IMR-90 (cell line): ENCODE results near the gene ARHGAP8. TPM values are rescaled to one million over a fixed set of nuclear protein-coding genes. Genes with fewer than 3 reads are reported as not detected.

Experiments used
- ATAC-seq: fragments of 200-7000 bp; cut with Tn5 transposase; 2 replicates; pipeline ENCODE4 v1.9.1; 2020; ENCODE audit warnings: low read depth, mild to moderate bottlenecking, moderate library complexity
- BruUV-seq: library from RNA; stranded (reverse); fragments of 400-500 nt; replicated peaks from 2 replicates; lab custom pipeline; 2021; lab: Mats Ljungman, UMichigan
- CTCF ChIA-PET: fragments of 300-600 bp; formaldehyde crosslinking; extraction: SDS; loops from one replicate; lab custom pipeline; 2021; ENCODE audit warnings: antibody characterized with exemption; lab: Yijun Ruan, JAX
- POLR2A ChIA-PET: fragments of 300-600 bp; sonication (Branson Sonifier 250); formaldehyde crosslinking; loops from one replicate; lab custom pipeline; 2022; ENCODE audit warnings: antibody characterized with exemption; ENCODE audit not compliant: unreplicated experiment; lab: Charles Lee
- DNase-seq: peaks from one replicate; pipeline ENCODE4 v3.0.0; 2013
- H2AFZ ChIP-seq: replicated peaks from 2 replicates; pipeline ENCODE3; 2013; ENCODE audit warnings: low read length, mild to moderate bottlenecking; ENCODE audit not compliant: poor library complexity
- H2AK5ac ChIP-seq: 2 replicates; pipeline ENCODE4 v1.6.1; 2013; ENCODE audit warnings: low read depth, low read length, inconsistent platforms
- H2AK9ac ChIP-seq: replicated peaks from 2 replicates; pipeline ENCODE3; 2013; ENCODE audit warnings: mild to moderate bottlenecking, low read depth, low read length, moderate library complexity; ENCODE audit not compliant: poor library complexity
- H2BK120ac ChIP-seq: 2 replicates; pipeline ENCODE4 v1.6.1; 2013; ENCODE audit warnings: low read depth, low read length, inconsistent platforms
- H2BK15ac ChIP-seq: 3 replicates; pipeline ENCODE4 v1.6.1; 2013; ENCODE audit warnings: low read depth, low read length, inconsistent platforms
- H2BK20ac ChIP-seq: 2 replicates; pipeline ENCODE4 v1.6.1; 2013; ENCODE audit warnings: low read depth, mild to moderate bottlenecking, inconsistent platforms, low read length, moderate library complexity
- H2BK5ac ChIP-seq: 2 replicates; pipeline ENCODE4 v1.6.1; 2013; ENCODE audit warnings: mild to moderate bottlenecking, low read depth, low read length, inconsistent platforms; ENCODE audit not compliant: poor library complexity, severe bottlenecking
- H3K14ac ChIP-seq: replicated peaks from 2 replicates; pipeline ENCODE4 v1.6.1; 2013; ENCODE audit warnings: low read depth, low read length, inconsistent platforms
- H3K18ac ChIP-seq: 2 replicates; pipeline ENCODE4 v1.6.1; 2013; ENCODE audit warnings: low read depth, low read length, control low read depth
- H3K23ac ChIP-seq: 2 replicates; pipeline ENCODE4 v1.6.1; 2013; ENCODE audit warnings: low read depth, low read length, inconsistent platforms
- H3K27ac ChIP-seq: 2 replicates; pipeline ENCODE4 v1.5.1; 2013; ENCODE audit warnings: mild to moderate bottlenecking, control low read depth, low read length; ENCODE audit not compliant: insufficient read depth
- H3K27me3 ChIP-seq: 2 replicates; pipeline ENCODE4 v1.6.1; 2013; ENCODE audit warnings: low read length; ENCODE audit not compliant: control insufficient read depth, insufficient read depth
- H3K36me3 ChIP-seq: 2 replicates; pipeline ENCODE4 v1.6.1; 2013; ENCODE audit warnings: low read length, mixed read lengths; ENCODE audit not compliant: control insufficient read depth, insufficient read depth
- H3K4ac ChIP-seq: 2 replicates; pipeline ENCODE4 v1.6.1; 2013; ENCODE audit warnings: low read depth, low read length, inconsistent platforms
- H3K4me1 ChIP-seq: 2 replicates; pipeline ENCODE4 v1.6.1; 2013; ENCODE audit warnings: low read length, mixed read lengths; ENCODE audit not compliant: control insufficient read depth, insufficient read depth
- H3K4me2 ChIP-seq: 2 replicates; pipeline ENCODE4 v1.6.1; 2013; ENCODE audit warnings: low read depth, mild to moderate bottlenecking, control low read depth, low read length, moderate library complexity
- H3K4me3 ChIP-seq: 2 replicates; pipeline ENCODE4 v1.5.1; 2013; ENCODE audit warnings: low read depth, mild to moderate bottlenecking, control low read depth, low read length, moderate library complexity; ENCODE audit not compliant: insufficient read depth
- H3K56ac ChIP-seq: 2 replicates; pipeline ENCODE4 v1.6.1; 2013; ENCODE audit warnings: low read length, inconsistent platforms; ENCODE audit not compliant: insufficient read depth; ENCODE audit errors: extremely low read depth
- H3K79me1 ChIP-seq, 2 experiments: 2 replicates each; pipeline ENCODE4 v1.6.1; 2013; ENCODE audit warnings: low read length in 2 of 2, inconsistent platforms in 1 of 2, low read depth in 1 of 2
- H3K9ac ChIP-seq: 2 replicates; pipeline ENCODE4 v1.6.1; 2013; ENCODE audit warnings: low read depth, low read length, control low read depth
- H3K9me1 ChIP-seq: 2 replicates; pipeline ENCODE4 v1.6.1; 2013; ENCODE audit warnings: low read length, inconsistent platforms; ENCODE audit not compliant: insufficient read depth
- H3K9me3 ChIP-seq: 2 replicates; pipeline ENCODE4 v1.6.1; 2013; ENCODE audit warnings: low read length; ENCODE audit not compliant: control insufficient read depth, insufficient read depth
- H4K20me1 ChIP-seq: 2 replicates; pipeline ENCODE4 v1.6.1; 2013; ENCODE audit warnings: low read length, inconsistent platforms; ENCODE audit not compliant: insufficient read depth
- H4K5ac ChIP-seq: 2 replicates; pipeline ENCODE4 v1.6.1; 2013; ENCODE audit warnings: mild to moderate bottlenecking, low read depth, low read length, control low read depth
- H4K8ac ChIP-seq, 2 experiments: 2 replicates each; pipeline ENCODE4 v1.6.1; 2013; ENCODE audit warnings: low read depth in 2 of 2, low read length in 2 of 2, control low read depth in 1 of 2, inconsistent platforms in 1 of 2
- H4K91ac ChIP-seq: 2 replicates; pipeline ENCODE4 v1.6.1; 2013; ENCODE audit warnings: low read depth, low read length, inconsistent platforms; ENCODE audit not compliant: insufficient read depth
- ELK1 ChIP-seq: fragments of 150-350 bp; IDR thresholded peaks from 2 replicates; pipeline ENCODE4 v1.6.1; 2016; ENCODE audit warnings: low read depth, mild to moderate bottlenecking, low read length, moderate library complexity, borderline replicate concordance
- FOS ChIP-seq: fragments of 150-350 bp; IDR thresholded peaks from 2 replicates; pipeline ENCODE4 v1.6.1; 2016; ENCODE audit warnings: low read depth, low read length
- MXI1 ChIP-seq: IDR thresholded peaks from 2 replicates; pipeline ENCODE4 v1.6.1; 2012; ENCODE audit warnings: low read depth, mild to moderate bottlenecking, low read length, moderate library complexity, borderline replicate concordance
- RCOR1 ChIP-seq: IDR thresholded peaks from 2 replicates; pipeline ENCODE4 v1.6.1; 2012; ENCODE audit warnings: mild to moderate bottlenecking, low read length, improper control_type of control experiment; ENCODE audit not compliant: insufficient replicate concordance
- SMC3 ChIP-seq: fragments of 150-350 bp; IDR thresholded peaks from 2 replicates; pipeline ENCODE4 v1.6.1; 2016; ENCODE audit warnings: low read depth, mild to moderate bottlenecking, antibody characterized with exemption, low read length, moderate library complexity
- WGBS, 2 experiments: methylation state at CpG; one replicate each; pipeline versions ENCODE4 v1.1.5 to v1.1.7; 2013; ENCODE audit warnings: missing lambda C conversion rate in 2 of 2; ENCODE audit not compliant: insufficient read length in 1 of 2; ENCODE audit errors: extremely low coverage in 2 of 2; 5-methylcytosine and 5-hydroxymethylcytosine counted together
- dilution Hi-C: fragments of 300-500 bp; cut with HindIII; formaldehyde crosslinking; loops from one replicate; pipeline ENCODE4 v1.14.3; 2018; ENCODE audit warnings: low sequenced_read_pairs; ENCODE audit not compliant: unreplicated experiment
- in situ Hi-C: fragments of 300-500 bp; cut with MboI; formaldehyde crosslinking; loops from 3 replicates; pipeline ENCODE4 v1.14.3; 2019; ENCODE audit warnings: low sequenced_read_pairs, inconsistent platforms, mixed read lengths
- intact Hi-C: fragments of 100-400 bp; cut with micrococcal nuclease; formaldehyde crosslinking; loops from 2 replicates; pipeline ENCODE4 v1.10.0; 2022
- polyA plus RNA-seq, 3 experiments: library from polyadenylated mRNA; depleted of rRNA; stranded (reverse); fragments of >200 nt; gene quantifications; 2 replicates each; pipeline ENCODE4 v1.2.3, GENCODE V29; 2012; ENCODE audit warnings: low replicate concordance in 1 of 3
- total RNA-seq: library from RNA; depleted of rRNA; stranded (reverse); fragments of >200 nt; gene quantifications from 2 replicates; pipeline ENCODE4 v1.2.3, GENCODE V29; 2012

Gene ARHGAP8
- total and polyA plus RNA-seq, 2 of the 4 experiments (the other 2 are of a cell fraction) = 0.18 to 0.21 TPM

GRCh38 chr22:44831885-44832284, 79.5 kb downstream of the ARHGAP8 start:
- no CpG with 5 or more reads among the region's 1 CpG for WGBS, 2 experiments
- Histone ChIP-seq H3K4me3 (no peak overlapping the region), H3K36me3 (no peaks in the 10 kb centered on the region), H2AFZ (no peak overlapping the region), H3K4me1 (no peaks in the 10 kb centered on the region), H3K23ac (no peak overlapping the region), H2BK120ac (no peak overlapping the region), H2AK9ac (no peak overlapping the region), H3K79me1 (no peaks in the 10 kb centered on the region), H3K4ac (no peak overlapping the region), H3K14ac (no peak overlapping the region), H3K56ac (no peak overlapping the region), H3K9me1 (no peaks in the 10 kb centered on the region), H4K5ac (no peak overlapping the region), H3K4me2 (no peak overlapping the region), H3K27ac (no peak overlapping the region), H4K91ac (no peak overlapping the region), H3K18ac (no peak overlapping the region), H3K9me3 (peaks cover 5% of the 10 kb centered on the region; the same call in 1 of the 2 replicates), H2AK5ac (no peak overlapping the region), H4K20me1 (no peaks in the 10 kb centered on the region), H3K9ac (no peak overlapping the region), H2BK20ac (no peak overlapping the region), H2BK15ac (no peak overlapping the region), H2BK5ac (no peak overlapping the region), H3K27me3 (no peaks in the 10 kb centered on the region), H4K8ac (no peak overlapping the region)
- in situ Hi-C loops = no loop called here
- TF ChIP-seq SMC3 = no peak
- TF ChIP-seq ELK1 = no peak
- TF ChIP-seq FOS = no peak
- no peak for TF ChIP-seq RCOR1
- TF ChIP-seq MXI1 = no peak
- DNase-seq (no peak), ATAC-seq (no peak)
- CTCF ChIA-PET = no interaction called here
- POLR2A ChIA-PET = no interaction called here
- intact Hi-C loops = no loop called here
- BruUV-seq = no TSS peak
- dilution Hi-C loops = no loop called here
